ENCODE data around the gene EIF4G3.
"Not testable (repeated sequence)": the region's sequence is repeated elsewhere in the genome, so short reads cannot be mapped to it uniquely, and the experiment has no call there.

The EIF4G3 gene

GRCh38 chr1:20930427-20930826 is 246.3 kb downstream of the EIF4G3 start:
- FAIRE-seq = no peak

DNA sequence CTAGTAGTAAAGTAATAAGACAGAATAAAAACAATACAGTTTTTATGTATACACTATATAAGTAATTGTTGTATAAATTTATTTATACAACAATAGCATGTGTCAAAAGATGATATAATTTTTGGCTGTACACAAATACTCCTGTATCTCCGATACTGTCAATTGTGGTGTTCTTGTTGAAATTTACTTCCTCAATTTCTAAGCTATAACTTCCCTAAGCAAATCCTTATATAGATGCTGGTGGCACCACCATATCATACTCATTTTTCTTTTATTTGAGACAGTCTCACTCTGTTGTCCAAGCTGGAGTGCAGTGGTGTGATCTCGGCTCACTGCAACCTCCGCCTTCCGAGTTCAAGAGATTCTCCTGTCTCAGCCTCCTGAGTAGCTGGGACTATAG is 248.6 kb downstream of the EIF4G3 start:
- FAIRE-seq = no peak

DNA sequence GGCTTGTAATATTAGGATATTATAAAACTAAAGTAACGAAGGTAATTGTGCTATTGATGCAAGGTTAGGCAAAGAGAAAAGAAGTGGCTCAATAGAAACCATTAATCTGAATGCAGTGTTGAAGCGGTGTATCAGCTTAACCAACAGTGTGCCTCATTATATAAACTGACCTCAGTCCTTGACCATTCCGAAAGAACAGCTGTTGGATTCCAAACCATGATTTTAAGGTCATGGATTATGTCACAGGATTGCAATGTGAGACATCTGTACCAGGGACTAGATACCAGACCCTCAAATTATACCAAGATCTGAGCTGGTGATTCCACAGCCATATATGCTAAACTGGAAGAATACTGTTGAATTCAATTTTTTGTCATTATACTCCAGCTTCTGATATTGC is 255.4 kb downstream of the EIF4G3 start:
- no peak for FAIRE-seq

DNA sequence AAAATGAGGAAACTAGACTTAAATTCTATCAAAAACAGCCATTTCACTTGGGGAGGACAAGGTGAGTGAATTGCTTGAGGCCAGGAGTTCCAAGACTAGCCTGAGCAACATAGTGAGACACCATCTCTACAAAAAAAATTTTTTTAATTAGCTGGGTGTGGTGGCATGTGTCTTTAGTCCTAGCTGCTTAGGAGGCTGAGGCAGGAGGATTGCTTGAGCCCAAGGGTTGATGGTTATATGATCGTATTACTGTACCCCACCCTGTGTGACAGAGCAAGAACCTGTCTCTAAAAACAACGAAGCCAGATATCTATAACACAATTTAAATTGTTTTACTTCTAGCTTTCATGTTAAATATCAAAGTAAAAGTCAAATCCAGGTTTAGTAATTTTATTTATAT is 263.5 kb downstream of the EIF4G3 start:
- no peak for FAIRE-seq

GRCh38 chr1:20907526-20907925 is 269.2 kb downstream of the EIF4G3 start:
- FAIRE-seq = not testable (repeated sequence)

DNA sequence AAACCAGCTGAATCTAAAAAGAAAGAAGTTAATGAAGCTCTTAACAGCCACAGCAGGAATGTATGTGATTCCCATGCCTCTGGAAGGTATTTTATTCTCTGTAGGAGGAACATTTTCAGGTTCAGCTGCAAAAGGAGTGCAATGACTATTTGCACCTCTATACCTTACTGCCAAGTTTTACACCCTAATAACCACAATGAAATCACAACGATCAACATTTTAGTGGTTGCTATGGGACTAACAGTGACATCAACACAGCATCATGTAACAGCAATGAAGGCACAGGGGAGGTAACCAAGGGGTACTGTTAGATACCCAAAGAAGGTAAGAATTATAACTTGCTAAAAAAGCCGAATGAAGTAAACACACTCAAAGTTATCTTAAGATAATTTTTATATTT is 273.3 kb downstream of the EIF4G3 start:
- no peak for FAIRE-seq

DNA sequence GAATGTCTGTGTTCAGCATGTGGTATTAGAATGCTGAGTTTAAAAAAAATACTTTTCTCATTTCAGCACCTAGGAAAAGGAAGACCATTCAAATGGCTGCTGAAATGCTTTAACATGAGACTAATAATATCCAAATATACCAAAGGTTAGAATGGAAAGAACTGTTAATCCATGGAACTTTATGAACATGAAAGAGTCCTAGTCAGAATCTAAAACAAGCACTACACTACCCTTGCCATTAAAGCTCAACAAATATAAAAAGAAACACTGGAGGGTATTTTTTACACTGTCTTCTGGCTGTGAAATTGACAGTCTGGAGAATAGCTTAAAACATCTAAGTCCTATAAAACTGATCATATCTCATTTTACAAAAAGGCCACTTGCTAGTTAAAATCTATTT is 276.6 kb downstream of the EIF4G3 start:
- no peak for FAIRE-seq

DNA sequence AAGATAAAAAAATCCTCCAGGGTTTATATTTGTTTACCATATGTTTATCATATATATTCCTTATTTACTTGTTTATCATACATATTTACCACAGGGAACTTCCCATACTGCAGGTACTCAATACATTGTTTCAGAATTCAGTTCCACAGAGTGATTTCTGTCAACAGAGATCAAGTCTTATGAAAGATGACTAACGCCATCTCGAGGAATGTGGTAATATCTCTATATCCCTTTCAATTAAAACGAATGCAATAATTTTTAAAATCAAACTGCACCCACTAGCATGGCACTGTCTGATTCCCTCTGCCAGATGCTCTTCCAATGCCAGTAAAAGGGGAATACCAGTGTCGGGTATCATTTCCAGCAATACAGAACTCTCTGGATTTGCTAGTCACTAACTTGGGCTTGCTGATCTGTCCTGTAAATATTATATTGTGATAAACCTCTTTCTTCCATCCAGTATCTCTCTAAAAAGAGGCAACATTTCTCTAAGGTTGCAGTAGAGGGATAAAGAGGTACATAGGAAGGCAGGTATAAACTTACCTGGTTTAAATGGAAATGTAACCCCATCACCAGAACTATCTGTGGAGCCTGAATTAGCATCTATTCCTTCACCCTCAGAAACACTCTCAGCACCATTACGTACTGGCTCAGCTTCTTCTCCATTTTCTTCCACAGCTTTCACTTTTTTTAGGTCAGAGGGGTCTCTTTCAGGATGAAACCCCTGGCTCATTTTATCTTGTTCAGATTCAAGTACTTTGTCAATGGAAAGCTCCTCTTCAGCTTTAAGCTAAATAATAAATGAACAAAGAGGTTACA is 277.3 kb downstream of the EIF4G3 start:
- FAIRE-seq = no peak

DNA sequence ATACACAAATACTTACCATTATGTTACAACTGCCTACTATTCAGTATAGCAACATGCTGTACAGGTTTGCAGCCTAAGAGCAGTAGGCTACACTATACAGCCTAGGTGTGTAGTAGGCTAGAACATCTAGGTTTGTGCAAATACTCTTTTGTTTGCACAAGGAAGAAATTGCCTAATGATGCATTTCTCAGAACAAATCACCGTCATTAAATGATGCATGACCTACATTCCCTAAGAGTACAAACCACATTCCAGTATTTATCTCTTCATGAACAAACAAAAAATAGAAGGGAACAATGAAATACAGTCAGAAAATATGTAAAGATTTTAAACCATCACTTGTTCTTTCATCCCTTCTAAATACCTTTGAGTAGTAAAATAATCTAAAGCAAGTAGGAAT is 279.9 kb downstream of the EIF4G3 start:
- FAIRE-seq = no peak

- no peak for FAIRE-seq
Measured at GRCh38 chr1:20893931-20894330, 282.8 kb downstream of the EIF4G3 start.

GRCh38 chr1:20891091-20891490 is 285.6 kb downstream of the EIF4G3 start:
- FAIRE-seq = no peak

DNA sequence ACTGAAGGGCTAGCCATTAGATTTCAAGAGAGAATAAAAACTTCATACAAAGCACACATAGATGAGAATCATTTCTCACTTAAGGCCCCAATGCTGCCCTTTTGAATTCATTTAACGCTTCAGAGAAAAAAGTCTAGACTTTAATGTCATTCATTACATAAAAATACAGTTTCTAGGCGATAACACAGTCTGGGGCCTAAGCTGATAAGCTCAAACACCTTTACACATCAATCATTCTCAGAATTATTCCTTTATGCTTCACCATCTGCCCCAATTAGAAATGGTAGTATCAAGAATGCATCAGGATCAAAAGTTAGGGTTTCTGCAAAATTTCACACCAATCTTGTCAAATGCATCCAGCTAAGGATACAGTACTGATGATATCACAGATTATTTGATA is 289.5 kb downstream of the EIF4G3 start:
- FAIRE-seq = no peak

DNA sequence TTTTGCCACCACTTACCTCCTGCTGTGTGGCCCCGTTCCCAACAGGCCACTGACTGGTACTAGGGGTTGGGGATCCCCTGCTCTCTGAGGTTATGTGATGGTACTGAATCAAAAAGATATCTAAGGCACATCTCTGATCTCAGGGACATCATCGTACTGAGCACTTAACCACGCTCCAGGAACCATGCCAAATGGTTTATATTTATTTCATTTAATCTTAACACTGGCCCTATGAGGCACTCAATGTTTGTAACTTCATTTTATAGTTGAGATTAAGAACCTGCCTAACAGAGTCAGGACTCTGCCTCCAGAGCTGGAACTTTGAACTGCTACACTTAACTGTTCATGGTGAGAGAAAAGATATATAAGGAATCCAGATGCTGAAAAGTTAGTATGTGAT is 291.6 kb downstream of the EIF4G3 start:
- FAIRE-seq = no peak

GRCh38 chr1:20884513-20884912 is 292.2 kb downstream of the EIF4G3 start:
- FAIRE-seq = no peak

GRCh38 chr1:20883766-20884165 is 292.9 kb downstream of the EIF4G3 start:
- no peak for FAIRE-seq

DNA sequence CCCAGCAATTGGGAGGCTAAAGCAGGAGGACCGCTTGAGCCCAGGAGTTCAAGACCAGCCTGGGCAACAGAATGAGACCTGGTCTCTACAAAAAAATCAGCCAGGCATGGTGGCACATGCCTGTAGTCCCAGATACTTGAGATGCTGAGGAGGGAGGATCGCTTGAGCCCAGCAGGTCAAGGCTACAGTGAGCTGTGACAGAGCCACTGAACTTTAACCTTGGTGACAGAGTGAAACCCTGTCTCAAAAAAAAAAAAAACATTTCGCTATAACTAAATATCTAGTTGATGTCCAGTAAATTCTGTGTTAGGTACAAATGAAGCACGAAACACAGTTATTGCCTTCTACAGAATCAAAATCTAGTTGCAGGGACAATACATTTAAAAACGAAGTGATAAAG is 293.9 kb downstream of the EIF4G3 start:
- no peak for FAIRE-seq

DNA sequence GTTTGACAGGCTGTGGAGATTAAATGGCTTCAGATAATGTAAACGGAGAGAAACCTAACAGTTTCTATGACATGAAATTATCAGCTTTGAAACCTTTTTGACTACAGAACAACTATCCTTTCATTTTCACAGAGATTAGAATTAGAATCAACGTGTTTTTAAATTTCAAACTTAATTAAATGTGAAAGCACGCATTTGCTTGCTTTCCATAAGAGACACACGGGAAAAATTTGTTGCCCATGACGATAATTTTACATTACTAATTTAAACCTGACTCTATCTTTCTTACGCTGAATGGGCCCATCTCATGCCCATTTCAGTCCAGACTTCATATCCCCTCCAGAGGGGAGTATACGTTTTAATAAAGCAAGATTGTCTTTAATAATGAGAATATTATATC is 297.9 kb downstream of the EIF4G3 start:
- no peak for FAIRE-seq

DNA sequence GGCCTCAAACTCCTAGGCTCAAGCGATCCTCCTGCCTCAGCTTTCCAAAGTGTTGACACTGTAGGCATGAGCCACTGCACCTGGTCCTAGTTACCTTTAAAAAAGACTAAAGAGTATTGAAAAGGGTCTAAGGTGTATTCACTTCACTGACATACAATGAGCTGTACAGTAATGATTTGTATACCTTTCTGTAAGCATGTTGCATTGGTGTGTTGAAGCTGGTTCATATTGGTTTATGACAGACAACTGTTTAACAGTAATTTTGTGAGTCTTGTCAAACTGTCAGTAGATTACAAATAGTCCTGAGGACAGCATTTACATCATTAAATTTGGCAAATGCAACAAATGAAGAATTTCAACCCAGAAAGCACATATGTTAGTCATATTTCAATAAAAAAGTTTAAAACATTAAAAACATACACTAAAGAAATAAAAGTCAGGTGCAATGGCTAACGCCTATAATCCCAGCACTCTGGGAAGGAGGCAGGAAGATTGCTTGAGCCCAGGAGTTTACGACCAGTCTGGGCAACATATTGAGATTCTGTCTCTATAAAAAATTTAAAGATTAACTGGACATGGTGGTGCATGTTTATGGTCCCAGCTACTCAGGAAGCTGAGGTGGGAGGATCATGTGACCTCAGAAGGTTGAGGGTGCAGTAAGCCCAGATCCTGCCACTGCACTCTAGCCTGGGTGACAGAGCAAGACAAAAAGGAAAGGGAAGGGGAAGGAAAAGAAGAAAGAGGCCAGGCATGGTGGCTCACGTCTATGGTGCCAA is 301.3 kb downstream of the EIF4G3 start:
- no peak for FAIRE-seq

DNA sequence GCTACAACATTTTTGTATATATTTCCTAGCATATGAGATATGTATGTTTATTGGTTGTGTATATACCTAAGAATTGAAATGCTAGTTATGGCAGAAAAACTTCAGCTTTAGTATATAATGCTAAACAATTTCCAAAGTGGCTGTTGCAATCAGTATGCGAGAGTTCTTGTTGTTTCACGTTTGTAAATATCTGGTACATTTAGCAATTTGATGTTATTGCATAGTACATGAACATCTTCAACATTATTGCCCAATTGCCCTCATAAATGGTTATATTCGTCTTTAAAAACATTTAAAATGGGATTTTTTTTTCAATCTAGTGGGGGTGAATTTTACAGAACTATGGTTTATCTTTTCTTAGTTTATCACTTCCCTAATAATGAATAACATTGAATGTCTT is 303.4 kb downstream of the EIF4G3 start:
- no peak for FAIRE-seq

DNA sequence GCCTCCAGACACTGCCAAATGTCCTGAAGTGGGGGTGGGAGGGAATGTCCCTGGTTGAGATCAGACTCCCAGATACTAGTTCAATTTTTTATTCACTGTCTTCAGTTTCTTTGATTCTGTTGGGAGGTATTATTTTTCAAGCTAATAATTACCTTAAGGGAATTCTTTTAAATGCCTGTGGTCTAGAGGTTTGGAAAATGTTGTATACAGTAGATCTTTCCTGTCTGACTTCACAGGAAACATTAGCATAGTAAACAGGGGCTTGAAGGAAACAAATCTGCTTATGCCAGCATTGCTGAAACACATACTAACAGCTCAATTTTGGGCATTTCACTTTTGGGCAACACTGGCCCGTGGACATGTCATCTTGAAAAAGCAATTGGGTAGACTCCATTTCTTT is 305.3 kb downstream of the EIF4G3 start:
- FAIRE-seq = no peak

DNA sequence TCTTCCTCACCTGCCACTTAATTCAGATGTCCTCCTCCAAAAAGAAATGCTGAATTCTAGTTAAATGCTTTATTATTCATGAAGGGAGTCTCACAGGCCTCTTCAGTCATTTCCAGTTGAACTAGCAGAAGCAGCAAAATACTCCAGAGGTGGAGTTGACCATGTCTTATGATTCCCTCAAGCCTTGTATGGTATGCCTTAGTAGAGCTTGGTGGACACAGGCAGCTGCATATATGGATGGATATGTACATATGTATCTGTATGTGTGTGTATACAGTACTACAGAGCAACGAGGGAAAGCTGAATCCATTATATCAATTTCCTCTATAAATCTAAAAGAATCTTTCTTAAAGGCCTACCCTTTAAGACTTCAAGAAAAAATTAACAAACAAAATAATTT is 306.0 kb downstream of the EIF4G3 start:
- FAIRE-seq = no peak

DNA sequence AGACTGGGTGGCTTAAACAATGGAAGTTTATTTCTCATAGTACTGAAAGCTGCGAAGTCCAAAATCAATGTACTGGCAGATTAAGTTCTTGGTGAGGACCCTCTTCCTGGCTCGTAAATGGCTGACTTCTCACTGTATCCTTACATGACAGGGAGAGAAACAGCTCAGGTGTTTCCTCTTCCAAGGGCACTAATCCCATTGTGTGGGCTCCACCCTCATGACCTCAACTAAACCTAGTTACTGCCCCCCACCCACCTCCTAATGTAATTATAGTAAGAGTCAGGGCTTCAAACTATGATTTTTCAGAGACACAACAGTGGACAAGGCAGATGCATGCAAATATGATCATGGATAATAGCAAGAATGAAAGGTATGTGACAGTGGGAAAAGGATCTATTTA is 308.4 kb downstream of the EIF4G3 start:
- no peak for FAIRE-seq

GRCh38 chr1:20867847-20868246 is 308.9 kb downstream of the EIF4G3 start:
- no peak for FAIRE-seq

DNA sequence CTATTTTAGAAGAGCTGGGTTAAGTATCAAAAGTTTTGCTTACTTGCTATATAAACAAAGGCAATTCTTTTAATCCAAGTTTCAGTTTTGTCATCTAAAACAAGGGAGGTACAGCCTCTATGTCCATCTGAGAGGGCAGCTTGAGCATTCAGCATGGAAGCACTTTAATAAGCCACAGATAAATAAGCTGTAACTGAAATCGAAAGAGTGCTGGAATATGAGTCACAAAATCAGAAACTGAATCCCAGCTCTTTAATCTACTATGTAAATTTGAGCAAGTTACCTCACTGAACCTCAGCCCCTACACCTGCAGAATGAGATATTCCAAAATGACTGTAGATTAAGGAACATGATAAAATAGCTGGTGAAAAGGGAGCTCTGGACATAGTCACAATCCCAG is 309.6 kb downstream of the EIF4G3 start:
- FAIRE-seq = no peak

GRCh38 chr1:20865001-20865400 is 311.7 kb downstream of the EIF4G3 start:
- FAIRE-seq = no peak
